NCI-H446 treated with DMSO at 0.1 percent for 48 hours (cell line): ENCODE data around the gene SLC35E1.

ENCODE experiments used
- DNase-seq: peaks from one replicate; lab custom pipeline; 2025; lab: John Stamatoyannopoulos, UW

Gene SLC35E1

GRCh38 chr19:16596399-16596798 is 24.2 kb upstream of the SLC35E1 start:
- no peak for DNase-seq

GRCh38 chr19:16595097-16595496 is 22.9 kb upstream of the SLC35E1 start:
- no peak for DNase-seq

GRCh38 chr19:16594681-16595091 is 22.5 kb upstream of the SLC35E1 start:
- no peak for DNase-seq

GRCh38 chr19:16594131-16594586 is 21.9 kb upstream of the SLC35E1 start:
- no peak for DNase-seq

- DNase-seq = no peak
Observed at GRCh38 chr19:16593181-16593580, 21.0 kb upstream of the SLC35E1 start.

- DNase-seq = no peak
Observed at GRCh38 chr19:16591803-16592556, 19.8 kb upstream of the SLC35E1 start.

- DNase-seq = no peak
Observed at GRCh38 chr19:16590876-16591802, 18.9 kb upstream of the SLC35E1 start.

- no peak for DNase-seq
Observed at GRCh38 chr19:16589917-16590316, 17.7 kb upstream of the SLC35E1 start.

- no peak for DNase-seq
Observed at GRCh38 chr19:16588824-16589577, 16.8 kb upstream of the SLC35E1 start.

GRCh38 chr19:16587833-16588823 is 15.9 kb upstream of the SLC35E1 start:
- DNase-seq = no peak

GRCh38 chr19:16586991-16587832 is 15.0 kb upstream of the SLC35E1 start:
- no peak for DNase-seq

- no peak for DNase-seq
Observed at GRCh38 chr19:16586477-16586871, 14.3 kb upstream of the SLC35E1 start.

GRCh38 chr19:16585808-16586476 is 13.7 kb upstream of the SLC35E1 start:
- DNase-seq = no peak

GRCh38 chr19:16585094-16585801 is 13.0 kb upstream of the SLC35E1 start:
- DNase-seq = no peak

GRCh38 chr19:16584248-16585093 is 12.3 kb upstream of the SLC35E1 start:
- no peak for DNase-seq

GRCh38 chr19:16582486-16583261 is 10.5 kb upstream of the SLC35E1 start:
- no peak for DNase-seq

- DNase-seq = no peak
Observed at GRCh38 chr19:16581971-16582343, 9.7 kb upstream of the SLC35E1 start.
